HEK293T (cell line): ENCODE measurements around the gene P3H2.

Experiments used
- ARNT ChIP-seq: fragments of 450-650 bp; IDR thresholded peaks from 2 replicates; pipeline ENCODE4 v1.6.1; 2017; ENCODE audit warnings: mild to moderate bottlenecking
- FOXA1 ChIP-seq: fragments of 450-650 bp; IDR thresholded peaks from 2 replicates; pipeline ENCODE4 v1.6.1; 2016; ENCODE audit warnings: mild to moderate bottlenecking
- FOXM1 ChIP-seq: fragments of 450-650 bp; IDR thresholded peaks from 2 replicates; pipeline ENCODE4 v1.6.1; 2017; ENCODE audit warnings: mild to moderate bottlenecking, borderline replicate concordance
- SUZ12 ChIP-seq: fragments of 450-650 bp; IDR thresholded peaks from 2 replicates; pipeline ENCODE4 v1.6.1; 2016; ENCODE audit warnings: mild to moderate bottlenecking
- TARDBP ChIP-seq: fragments of 450-650 bp; IDR thresholded peaks from 2 replicates; pipeline ENCODE4 v1.6.1; 2016

DNA sequence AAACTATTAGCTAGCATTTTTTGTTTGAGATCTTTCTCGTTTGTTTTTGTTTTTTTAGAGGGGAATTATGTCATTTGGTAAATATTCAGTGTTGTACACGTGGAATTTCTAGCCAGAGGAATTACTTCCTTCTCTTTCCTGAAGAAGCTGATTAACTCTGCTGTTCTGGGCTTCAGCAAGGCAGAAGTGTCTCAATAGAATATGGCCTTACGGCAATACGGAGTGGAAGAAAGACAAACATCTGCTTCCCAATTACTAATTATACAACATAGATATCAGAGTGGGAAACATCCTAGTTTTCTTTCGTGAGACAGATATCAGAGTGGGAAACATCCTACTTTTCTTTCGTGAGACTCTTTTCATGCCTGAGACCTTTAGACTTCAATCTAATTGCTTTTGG lies 11.9 kb downstream of the P3H2 start:
- TF ChIP-seq FOXM1 (no peak), ARNT (no peak), FOXA1 (no peak), SUZ12 (no peak), TARDBP (no peak)
